MV-4-11 (cell line): ENCODE results near the gene STIMATE.

Experiments
- DNase-seq: peaks from one replicate; lab custom pipeline; 2025; lab: John Stamatoyannopoulos, UW

STIMATE gene

DNA sequence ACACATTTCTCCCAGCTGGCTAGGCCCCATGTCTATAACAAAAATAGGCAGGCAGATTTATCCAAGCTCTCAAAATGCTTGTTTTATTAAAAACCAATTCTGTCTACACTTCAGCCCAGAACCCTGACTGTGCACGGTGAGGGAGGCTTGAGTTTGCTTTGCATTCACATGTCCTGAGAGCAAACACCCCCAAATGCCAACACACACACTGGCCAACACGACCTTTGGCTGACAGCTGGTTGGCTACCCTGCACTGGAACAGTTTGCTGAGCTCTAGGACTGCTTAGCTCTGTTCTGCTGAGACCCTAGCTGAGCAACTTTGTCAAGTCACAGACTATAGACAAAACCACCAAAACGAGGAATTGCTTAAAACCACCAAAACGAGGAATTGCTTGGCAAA lies 3.6 kb downstream of the STIMATE start:
- peak; percentile 25 for DNase-seq

GRCh38 chr3:52892625-52893311 lies 4.6 kb downstream of the STIMATE start:
- DNase-seq: peak; percentile 71

DNA sequence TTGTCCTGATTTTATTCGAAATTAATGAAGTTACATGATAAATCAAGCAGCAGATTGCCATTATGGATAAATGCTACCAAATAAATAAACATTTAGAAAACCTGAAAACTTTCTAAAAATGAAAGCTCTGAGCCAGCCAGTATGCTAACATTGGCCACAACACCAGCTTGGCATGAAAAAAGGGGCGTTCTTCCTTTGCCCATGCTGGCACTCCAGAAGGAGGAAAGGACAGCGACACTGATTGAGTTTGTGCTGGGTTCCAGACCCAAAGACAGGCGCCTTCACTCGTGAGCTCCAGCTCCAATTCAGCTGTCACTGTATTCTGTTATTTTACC lies 5.1 kb downstream of the STIMATE start:
- DNase-seq: no peak

DNA sequence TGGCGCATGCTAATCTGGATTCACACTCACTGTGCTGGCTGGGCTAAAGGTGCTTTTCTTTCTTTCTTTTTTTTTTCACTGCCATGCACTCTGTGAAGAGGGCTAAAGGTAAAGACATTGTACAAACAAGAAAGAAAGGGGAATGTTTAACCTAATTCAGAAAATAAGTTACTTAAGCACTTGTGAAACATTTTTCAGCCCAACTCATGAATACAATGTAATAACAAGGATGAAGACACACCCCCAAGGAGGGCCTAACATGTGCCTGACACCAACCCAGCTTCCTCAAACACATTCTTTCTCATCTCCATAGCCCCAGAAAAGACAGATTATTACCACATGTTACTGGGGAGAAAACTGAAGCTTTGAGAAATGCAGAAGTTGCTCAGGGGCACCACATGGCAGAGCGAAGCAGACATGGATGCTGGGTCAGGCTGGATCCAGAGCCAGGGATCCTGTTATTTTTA lies 5.7 kb downstream of the STIMATE start:
- peak; percentile 98 for DNase-seq

- DNase-seq: no peak
Observed at GRCh38 chr3:52891164-52891563, 6.2 kb downstream of the STIMATE start.

GRCh38 chr3:52890735-52891134 lies 6.6 kb downstream of the STIMATE start:
- no peak for DNase-seq

DNA sequence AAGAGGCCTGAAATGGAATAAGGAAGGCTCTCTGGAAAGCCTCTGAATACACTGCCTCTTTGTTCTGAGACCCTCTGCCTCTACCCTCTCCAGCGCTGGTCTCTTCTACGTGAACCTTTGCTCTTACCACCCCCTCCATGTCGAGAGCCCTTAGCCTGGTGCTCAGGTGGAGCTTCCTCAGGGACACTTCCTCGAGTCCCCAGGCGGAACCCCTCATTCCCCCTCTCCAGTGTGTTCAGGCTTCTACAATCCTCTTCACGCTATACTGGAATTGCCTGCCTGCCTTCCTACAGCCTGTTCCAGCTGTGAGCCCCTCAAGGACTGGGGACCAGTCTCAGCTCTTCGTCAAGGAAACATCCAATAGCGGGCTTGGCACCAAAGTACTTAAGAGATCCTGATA lies 7.4 kb downstream of the STIMATE start:
- DNase-seq: no peak

- DNase-seq: no peak
Observed at GRCh38 chr3:52887166-52887565, 10.2 kb downstream of the STIMATE start.

GRCh38 chr3:52886049-52886730 lies 11.2 kb downstream of the STIMATE start:
- no peak for DNase-seq

- DNase-seq: no peak
Observed at GRCh38 chr3:52882377-52882776, 15.0 kb downstream of the STIMATE start.

DNA sequence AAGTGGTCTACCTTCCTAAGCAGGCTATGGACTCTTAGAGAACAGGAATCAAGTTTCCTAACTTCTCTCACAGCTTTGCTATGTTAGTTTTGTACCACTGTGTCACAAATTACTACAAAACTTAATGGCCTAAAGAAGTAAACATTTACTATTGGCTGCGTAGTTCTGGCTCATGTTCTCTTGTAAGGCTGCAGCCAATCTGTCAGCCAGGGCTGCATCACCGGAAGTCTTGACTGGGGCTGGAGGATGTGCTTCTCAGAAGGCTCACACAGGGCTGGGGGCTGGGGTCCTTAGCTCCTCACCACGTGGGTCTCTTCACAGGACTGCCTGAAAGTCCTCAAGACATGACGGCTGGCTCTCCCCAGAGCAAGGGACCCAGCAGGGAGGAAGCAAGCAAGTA lies 15.5 kb downstream of the STIMATE start:
- no peak for DNase-seq

DNA sequence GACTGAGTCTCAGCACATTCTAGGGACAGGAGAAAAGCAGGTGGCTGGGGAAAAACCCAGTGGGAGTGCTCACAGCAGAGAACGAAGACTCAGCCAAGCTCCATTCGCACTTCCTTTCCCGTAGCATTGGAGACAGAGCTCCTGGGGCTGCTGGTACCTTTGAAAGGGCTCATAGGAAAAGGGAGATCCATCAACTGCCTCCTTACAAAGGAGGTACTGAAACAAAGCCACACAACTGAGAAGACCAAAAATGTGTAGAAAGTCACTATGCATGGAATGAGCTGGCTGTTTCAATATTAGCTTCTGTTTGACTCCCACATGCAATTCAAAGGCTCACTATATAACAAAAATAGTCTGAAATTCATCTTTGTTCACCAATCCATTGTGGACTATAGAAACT lies 16.9 kb downstream of the STIMATE start:
- DNase-seq: peak; percentile 21

DNA sequence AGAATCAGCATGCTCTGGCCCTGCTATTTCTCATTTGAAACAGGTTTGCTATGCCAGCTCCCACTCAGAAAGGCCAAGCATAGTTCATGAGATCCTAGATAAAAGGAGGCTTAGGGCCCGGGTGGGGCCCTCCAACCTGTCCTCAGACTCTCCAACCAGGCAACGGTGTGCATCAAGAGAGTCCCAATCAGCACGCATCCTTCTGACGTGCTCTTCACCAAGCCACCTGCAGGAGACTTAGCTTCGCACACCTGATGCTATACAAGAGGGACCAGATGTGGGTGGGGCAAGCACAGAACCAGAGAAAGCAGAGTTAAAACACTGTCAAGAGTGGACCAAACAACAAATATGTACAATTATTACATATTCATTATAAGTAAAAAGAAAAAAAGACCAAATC lies 17.3 kb downstream of the STIMATE start:
- no peak for DNase-seq

DNA sequence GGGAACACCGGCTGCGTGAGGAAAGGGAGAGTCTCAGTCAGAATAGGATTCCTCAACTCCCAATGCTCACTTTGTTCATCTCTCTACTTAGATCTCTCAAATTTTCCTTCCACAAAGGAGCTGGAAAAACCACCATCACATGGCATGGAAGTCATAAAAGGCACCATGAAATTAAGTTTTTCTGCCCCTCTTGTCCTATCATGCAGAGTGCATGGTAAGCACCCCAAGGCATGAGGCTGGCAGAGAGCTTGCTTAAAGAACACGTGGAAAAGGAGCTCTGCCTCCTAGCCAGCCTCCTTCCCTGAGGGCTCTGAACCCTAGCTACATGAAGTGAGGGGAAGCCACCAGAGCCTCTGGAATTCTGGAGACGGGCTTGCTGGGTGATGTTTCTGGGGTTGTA lies 17.8 kb downstream of the STIMATE start:
- no peak for DNase-seq

DNA sequence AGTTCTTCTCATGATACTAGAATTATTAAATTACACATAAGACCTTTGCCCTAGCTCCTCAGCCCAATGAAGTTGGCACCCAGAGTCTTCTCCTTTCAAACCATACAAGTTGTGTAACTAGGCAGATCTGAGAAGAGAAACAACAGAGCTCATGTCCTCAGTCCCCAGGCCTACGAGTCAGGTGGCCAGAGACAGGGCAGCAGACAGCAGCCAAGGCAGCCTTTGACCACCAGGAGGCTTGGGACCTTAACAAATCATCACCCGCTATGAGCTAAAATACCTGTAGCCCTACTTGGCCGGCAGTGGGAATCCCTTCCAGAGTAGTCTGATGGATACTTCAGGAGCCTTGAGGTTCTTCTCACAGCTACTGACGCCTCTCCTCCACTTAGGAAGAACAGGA lies 18.3 kb downstream of the STIMATE start:
- DNase-seq: no peak

- no peak for DNase-seq
Observed at GRCh38 chr3:52877085-52877484, 20.3 kb downstream of the STIMATE start.

GRCh38 chr3:52874864-52875587 lies 22.3 kb downstream of the STIMATE start:
- DNase-seq: peak; percentile 61

- no peak for DNase-seq
Observed at GRCh38 chr3:52874160-52874701, 23.1 kb downstream of the STIMATE start.

DNA sequence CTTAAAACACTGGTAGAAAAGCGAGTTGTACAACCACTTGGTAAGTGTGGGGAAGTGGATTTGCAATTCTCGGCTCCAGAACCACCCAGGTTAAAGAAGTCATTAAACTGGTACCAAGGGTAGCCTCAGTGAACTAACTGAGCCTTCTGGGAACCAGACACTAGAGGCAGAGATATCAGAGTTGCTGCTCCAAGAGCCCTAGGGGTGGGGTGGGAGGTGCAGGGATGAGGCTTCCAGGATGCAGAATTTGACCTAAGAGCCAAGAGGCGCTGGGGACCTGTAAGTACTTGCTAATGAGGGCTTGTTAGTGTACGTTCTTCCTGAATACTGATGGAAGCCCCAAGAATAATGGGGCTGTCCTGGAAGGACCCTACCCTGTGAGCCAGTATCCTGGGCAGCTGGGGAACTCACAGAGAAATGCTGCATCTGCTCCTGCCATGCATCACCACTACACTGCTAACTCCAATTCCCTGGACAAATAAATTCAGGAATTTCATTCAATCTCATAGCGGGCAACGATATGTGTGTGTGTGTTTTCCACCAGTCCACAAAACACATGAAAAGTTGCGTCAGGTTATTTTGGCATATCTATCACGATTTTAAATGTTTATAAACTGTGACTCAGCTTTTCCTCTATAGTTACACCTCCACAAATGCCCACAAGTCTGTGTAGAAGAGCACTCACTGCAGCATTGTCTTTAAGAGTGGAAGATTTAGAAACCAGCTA lies 23.8 kb downstream of the STIMATE start:
- DNase-seq: peak; percentile 31

GRCh38 chr3:52872245-52872644 lies 25.1 kb downstream of the STIMATE start:
- peak; percentile 13 for DNase-seq

- no peak for DNase-seq
Observed at GRCh38 chr3:52871761-52872160, 25.6 kb downstream of the STIMATE start.

- no peak for DNase-seq
Observed at GRCh38 chr3:52870471-52870870, 26.9 kb downstream of the STIMATE start.
